GM23248 (cell line): Measurements from ENCODE around the gene IL21. TPM values are rescaled to one million over a fixed set of nuclear protein-coding genes. Genes with fewer than 3 reads are reported as not detected.
"Not testable (repeated sequence)": the region's sequence is repeated elsewhere in the genome, so short reads cannot be mapped to it uniquely, and the experiment has no call there.

ENCODE experiments used
- DNase-seq: peaks from one replicate; pipeline ENCODE4 v3.0.0-alpha.2; 2015
- H2AFZ ChIP-seq: fragments of 200-600 bp; sonication (generic); 2 replicates; pipeline ENCODE4 v1.6.1; 2016; ENCODE audit warnings: antibody characterized with exemption
- H3F3A ChIP-seq: fragments of 200-600 bp; sonication (generic); 2 replicates; pipeline ENCODE4 v1.6.1; 2016; ENCODE audit warnings: mild to moderate bottlenecking, antibody characterized with exemption, mixed run types; ENCODE audit not compliant: insufficient read depth
- H3K27ac ChIP-seq: fragments of 200-600 bp; sonication (generic); 2 replicates; pipeline ENCODE4 v1.5.1; 2016; ENCODE audit warnings: mild to moderate bottlenecking
- H3K27me3 ChIP-seq: fragments of 200-600 bp; sonication (generic); replicated peaks from 2 replicates; pipeline ENCODE4 v1.6.1; 2016; ENCODE audit warnings: mild to moderate bottlenecking; ENCODE audit not compliant: insufficient read depth
- H3K36me3 ChIP-seq: fragments of 200-600 bp; sonication (generic); 2 replicates; pipeline ENCODE4 v1.6.1; 2016; ENCODE audit warnings: low read depth, mild to moderate bottlenecking
- H3K4me1 ChIP-seq: fragments of 200-600 bp; sonication (generic); 2 replicates; pipeline ENCODE4 v1.6.1; 2016; ENCODE audit warnings: mild to moderate bottlenecking; ENCODE audit not compliant: insufficient read depth
- H3K4me2 ChIP-seq: fragments of 200-600 bp; sonication (generic); one replicate; pipeline ENCODE4 v1.6.1; 2016; ENCODE audit warnings: mild to moderate bottlenecking; ENCODE audit not compliant: unreplicated experiment
- H3K4me3 ChIP-seq: fragments of 200-600 bp; sonication (generic); 2 replicates; pipeline ENCODE4 v1.5.1; 2016; ENCODE audit warnings: mild to moderate bottlenecking
- H3K79me2 ChIP-seq: fragments of 200-600 bp; sonication (generic); 2 replicates; pipeline ENCODE4 v1.6.1; 2016; ENCODE audit warnings: mild to moderate bottlenecking; ENCODE audit not compliant: insufficient read depth
- H3K9ac ChIP-seq: fragments of 200-600 bp; sonication (generic); 2 replicates; pipeline ENCODE4 v1.6.1; 2016; ENCODE audit warnings: mild to moderate bottlenecking
- H3K9me2 ChIP-seq: fragments of 200-600 bp; sonication (generic); 2 replicates; pipeline ENCODE4 v1.6.1; 2016; ENCODE audit warnings: mixed run types, mild to moderate bottlenecking, moderate library complexity; ENCODE audit not compliant: insufficient read depth
- H3K9me3 ChIP-seq: fragments of 200-600 bp; sonication (generic); one replicate; pipeline ENCODE4 v1.6.1; 2017; ENCODE audit warnings: low read depth
- H4K20me1 ChIP-seq: fragments of 200-600 bp; sonication (generic); 2 replicates; pipeline ENCODE4 v1.6.0; 2016; ENCODE audit not compliant: insufficient read depth
- EZH2 ChIP-seq: fragments of 200-600 bp; sonication (generic); IDR thresholded peaks from 2 replicates; pipeline ENCODE4 v1.6.1; 2018; ENCODE audit warnings: antibody characterized with exemption, mild to moderate bottlenecking; ENCODE audit not compliant: insufficient read depth, poor library complexity, severe bottlenecking
- EZH2phosphoT487 ChIP-seq: fragments of 200-600 bp; sonication (generic); IDR thresholded peaks from 2 replicates; pipeline ENCODE4 v1.6.1; 2018; ENCODE audit warnings: antibody characterized with exemption, moderate library complexity, mild to moderate bottlenecking, low read depth; ENCODE audit not compliant: insufficient read depth
- WGBS, 2 experiments: methylation state at CpG; one replicate each; pipeline ENCODE4 v1.1.6; 2015 to 2017; ENCODE audit warnings: low lambda C conversion rate in 2 of 2, low coverage in 1 of 2; ENCODE audit errors: missing lambda C conversion rate in 2 of 2; 5-methylcytosine and 5-hydroxymethylcytosine counted together
- in situ Hi-C: fragments of 300-500 bp; cut with MboI; formaldehyde crosslinking; loops from 2 replicates; pipeline ENCODE4 v1.15.0; 2020
- polyA plus RNA-seq: library from polyadenylated mRNA; unstranded; fragments of >200 nt; fragmentation: Nextera tagmentation; extraction: Ambion mirVana; gene quantifications from 2 replicates; pipeline ENCODE4 v1.2.1, GENCODE V29; 2016
- total RNA-seq: library from RNA; depleted of rRNA; stranded (reverse); fragments of >200 nt; shearing (Covaris generic); gene quantifications from 2 replicates; pipeline ENCODE4 v1.2.3, GENCODE V29; 2014

The IL21 gene
- total and polyA plus RNA-seq, 2 experiments from 2014 or later = not detected

GRCh38 chr4:122583906-122584305 lies 37.0 kb downstream of the IL21 start:
- no peaks in the 10 kb centered on the region for H3K36me3 ChIP-seq
- H2AFZ ChIP-seq = peak overlapping the region; percentile 35; the same call in 1 of the 2 replicates
- H3K27me3 ChIP-seq = no peaks in the 10 kb centered on the region
- in situ Hi-C loops = no loop called here
- TF ChIP-seq EZH2phosphoT487 = no peak
- no peak for TF ChIP-seq EZH2
- H3K4me1 ChIP-seq = peaks cover 18% of the 10 kb centered on the region
- peaks cover 20% of the 10 kb centered on the region for H3F3A ChIP-seq
- 95 to 99% methylated on average over 6 of the region's 6 CpGs for WGBS, 2 experiments
- H3K4me2 ChIP-seq = peak overlapping the region; percentile 75
- no peaks in the 10 kb centered on the region for H3K79me2 ChIP-seq
- no peaks in the 10 kb centered on the region for H4K20me1 ChIP-seq
- peak overlapping the region; percentile 82 for H3K27ac ChIP-seq
- no peaks in the 10 kb centered on the region for H3K9me3 ChIP-seq
- DNase-seq = peak; percentile 65
- peak overlapping the region; percentile 33; the same call in 1 of the 2 replicates for H3K4me3 ChIP-seq
- peak overlapping the region; percentile 57 for H3K9ac ChIP-seq
- no peaks in the 10 kb centered on the region for H3K9me2 ChIP-seq

GRCh38 chr4:122577808-122578781 lies 42.8 kb downstream of the IL21 start:
- no peak for TF ChIP-seq EZH2
- TF ChIP-seq EZH2phosphoT487 = no peak
- Histone ChIP-seq H2AFZ (peak overlapping the region; percentile 59), H3F3A (no peaks in the 10 kb centered on the region), H3K4me2 (no peak overlapping the region), H3K4me3 (no peak overlapping the region), H3K9me3 (no peaks in the 10 kb centered on the region), H3K27me3 (no peaks in the 10 kb centered on the region), H4K20me1 (no peaks in the 10 kb centered on the region), H3K4me1 (peaks cover 7% of the 10 kb centered on the region), H3K9ac (no peak overlapping the region), H3K27ac (no peak overlapping the region), H3K79me2 (no peaks in the 10 kb centered on the region), H3K9me2 (no peaks in the 10 kb centered on the region), H3K36me3 (no peaks in the 10 kb centered on the region)
- peak; percentile 67 for DNase-seq
- 22 to 23% methylated on average over 9 of the region's 9 CpGs for WGBS, 2 experiments
- in situ Hi-C loops = loop anchor here (10.0 kb wide), 1 partner anchor 253 kb away; no protein-coding TSS in a partner anchor

GRCh38 chr4:122577189-122577553 lies 43.7 kb downstream of the IL21 start:
- H3K4me1 ChIP-seq = peaks cover 7% of the 10 kb centered on the region
- no peak overlapping the region for H3K27ac ChIP-seq
- DNase-seq = no peak
- in situ Hi-C loops = loop anchor here (10.0 kb wide), 1 partner anchor 252 kb away; no protein-coding TSS in a partner anchor
- H3K27me3 ChIP-seq = no peaks in the 10 kb centered on the region
- H3K9me2 ChIP-seq = no peaks in the 10 kb centered on the region
- 28 to 38% methylated on average over 2 of the region's 2 CpGs for WGBS, 2 experiments
- TF ChIP-seq EZH2 (no peak), EZH2phosphoT487 (no peak)
- H3K9ac ChIP-seq = no peak overlapping the region
- no peaks in the 10 kb centered on the region for H3F3A ChIP-seq
- no peak overlapping the region for H3K4me2 ChIP-seq
- no peaks in the 10 kb centered on the region for H3K9me3 ChIP-seq
- H3K79me2 ChIP-seq = no peaks in the 10 kb centered on the region
- H2AFZ ChIP-seq = no peak overlapping the region
- no peaks in the 10 kb centered on the region for H3K36me3 ChIP-seq
- H3K4me3 ChIP-seq = no peak overlapping the region
- no peaks in the 10 kb centered on the region for H4K20me1 ChIP-seq

- H3F3A ChIP-seq = no peaks in the 10 kb centered on the region
- H3K4me1 ChIP-seq = peaks cover 7% of the 10 kb centered on the region
- H3K27me3 ChIP-seq = no peaks in the 10 kb centered on the region
- H3K27ac ChIP-seq = no peak overlapping the region
- no peak overlapping the region for H3K9ac ChIP-seq
- whole genome bisulfite sequencing, 2 experiments = 53 to 57% methylated on average over 5 of the region's 5 CpGs
- no peaks in the 10 kb centered on the region for H3K9me2 ChIP-seq
- H2AFZ ChIP-seq = no peak overlapping the region
- H3K36me3 ChIP-seq = no peaks in the 10 kb centered on the region
- TF ChIP-seq EZH2phosphoT487 (no peak), EZH2 (no peak)
- H3K4me3 ChIP-seq = no peak overlapping the region
- in situ Hi-C loops = loop anchor here (10.0 kb wide), 1 partner anchor 252 kb away; no protein-coding TSS in a partner anchor
- peak; percentile 71 for DNase-seq
- no peak overlapping the region for H3K4me2 ChIP-seq
- no peaks in the 10 kb centered on the region for H3K79me2 ChIP-seq
- H3K9me3 ChIP-seq = no peaks in the 10 kb centered on the region
- H4K20me1 ChIP-seq = no peaks in the 10 kb centered on the region
Observed at GRCh38 chr4:122576261-122577188, 44.3 kb downstream of the IL21 start.

GRCh38 chr4:122574347-122574746 lies 46.5 kb downstream of the IL21 start:
- H3K4me2 ChIP-seq, H3K27ac ChIP-seq, H3K9me3 ChIP-seq, H3K27me3 ChIP-seq, H3K79me2 ChIP-seq, H2AFZ ChIP-seq, H3K9me2 ChIP-seq, H4K20me1 ChIP-seq, H3K4me1 ChIP-seq, H3F3A ChIP-seq, DNase-seq, H3K36me3 ChIP-seq, H3K4me3 ChIP-seq, H3K9ac ChIP-seq: not testable (repeated sequence)
- WGBS, 2 experiments = 75 to 78% methylated on average over 8 to 10 of the region's 10 CpGs
- in situ Hi-C loops = loop anchor here (10.0 to 25.0 kb wide), 2 partner anchors 250 to 687 kb away; no protein-coding TSS in a partner anchor
